GM12865 (cell line): ENCODE measurements around the gene CLTC.
"Not testable (repeated sequence)": the region's sequence is repeated elsewhere in the genome, so short reads cannot be mapped to it uniquely, and the experiment has no call there.

Source experiments
- DNase-seq: peaks from one replicate; pipeline ENCODE4 v3.0.0; 2010; ENCODE audit warnings: low read depth
- H3K4me3 ChIP-seq: 2 replicates; pipeline ENCODE4 v1.5.1; 2011; ENCODE audit warnings: mild to moderate bottlenecking, low read depth, low read length, control low read depth
- TF ChIP-seq, protein P1 (sequence below): IDR thresholded peaks from 2 replicates; pipeline ENCODE4 v1.5.1; 2011; ENCODE audit warnings: low read length, control low read depth, low read depth, inconsistent platforms; ENCODE audit not compliant: insufficient read depth; ENCODE audit errors: missing control alignments

Gene CLTC

GRCh38 chr17:59652119-59652518 lies 32.4 kb downstream of the CLTC start:
- no peak overlapping the region for H3K4me3 ChIP-seq
- TF ChIP-seq, protein P1, sequence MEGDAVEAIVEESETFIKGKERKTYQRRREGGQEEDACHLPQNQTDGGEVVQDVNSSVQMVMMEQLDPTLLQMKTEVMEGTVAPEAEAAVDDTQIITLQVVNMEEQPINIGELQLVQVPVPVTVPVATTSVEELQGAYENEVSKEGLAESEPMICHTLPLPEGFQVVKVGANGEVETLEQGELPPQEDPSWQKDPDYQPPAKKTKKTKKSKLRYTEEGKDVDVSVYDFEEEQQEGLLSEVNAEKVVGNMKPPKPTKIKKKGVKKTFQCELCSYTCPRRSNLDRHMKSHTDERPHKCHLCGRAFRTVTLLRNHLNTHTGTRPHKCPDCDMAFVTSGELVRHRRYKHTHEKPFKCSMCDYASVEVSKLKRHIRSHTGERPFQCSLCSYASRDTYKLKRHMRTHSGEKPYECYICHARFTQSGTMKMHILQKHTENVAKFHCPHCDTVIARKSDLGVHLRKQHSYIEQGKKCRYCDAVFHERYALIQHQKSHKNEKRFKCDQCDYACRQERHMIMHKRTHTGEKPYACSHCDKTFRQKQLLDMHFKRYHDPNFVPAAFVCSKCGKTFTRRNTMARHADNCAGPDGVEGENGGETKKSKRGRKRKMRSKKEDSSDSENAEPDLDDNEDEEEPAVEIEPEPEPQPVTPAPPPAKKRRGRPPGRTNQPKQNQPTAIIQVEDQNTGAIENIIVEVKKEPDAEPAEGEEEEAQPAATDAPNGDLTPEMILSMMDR, result no peak
- no peak for DNase-seq

DNA sequence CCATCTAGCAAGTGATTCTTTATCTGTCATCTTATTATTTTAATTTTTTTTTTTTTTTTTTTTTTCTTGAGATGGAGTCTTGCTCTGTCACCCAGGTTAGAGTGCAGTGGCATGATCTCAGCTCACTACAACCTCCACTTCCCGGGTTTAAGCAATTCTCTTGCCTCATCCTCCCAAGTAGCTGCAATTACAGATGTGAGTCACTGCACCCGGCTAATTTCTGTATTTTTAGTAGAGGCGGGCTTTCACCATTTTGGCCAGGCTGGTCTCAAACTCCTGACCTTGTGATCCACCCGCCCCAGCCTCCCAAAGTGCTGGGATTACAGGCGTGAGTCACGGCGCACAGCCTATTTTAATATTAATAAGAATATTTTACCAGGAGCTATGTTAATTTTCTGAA lies 36.9 kb downstream of the CLTC start:
- not testable (repeated sequence) for DNase-seq, H3K4me3 ChIP-seq

DNA sequence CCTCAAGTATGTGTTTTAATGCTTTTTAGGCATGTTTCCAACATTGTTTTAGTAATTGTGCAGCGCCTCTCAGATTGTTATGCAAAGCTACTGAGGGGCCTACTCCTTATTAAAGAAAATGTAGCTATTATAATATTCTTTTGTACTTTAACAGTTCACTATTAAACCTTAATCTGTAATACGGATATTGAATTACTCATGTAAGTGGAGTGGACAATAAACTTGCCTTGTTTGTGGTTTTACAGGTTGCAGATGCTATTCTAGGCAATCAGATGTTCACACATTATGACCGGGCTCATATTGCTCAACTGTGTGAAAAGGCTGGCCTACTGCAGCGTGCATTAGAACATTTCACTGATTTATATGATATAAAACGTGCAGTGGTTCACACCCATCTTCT lies 46.5 kb downstream of the CLTC start:
- TF ChIP-seq, protein P1, result no peak
- DNase-seq, result no peak
- no peak overlapping the region for H3K4me3 ChIP-seq

DNA sequence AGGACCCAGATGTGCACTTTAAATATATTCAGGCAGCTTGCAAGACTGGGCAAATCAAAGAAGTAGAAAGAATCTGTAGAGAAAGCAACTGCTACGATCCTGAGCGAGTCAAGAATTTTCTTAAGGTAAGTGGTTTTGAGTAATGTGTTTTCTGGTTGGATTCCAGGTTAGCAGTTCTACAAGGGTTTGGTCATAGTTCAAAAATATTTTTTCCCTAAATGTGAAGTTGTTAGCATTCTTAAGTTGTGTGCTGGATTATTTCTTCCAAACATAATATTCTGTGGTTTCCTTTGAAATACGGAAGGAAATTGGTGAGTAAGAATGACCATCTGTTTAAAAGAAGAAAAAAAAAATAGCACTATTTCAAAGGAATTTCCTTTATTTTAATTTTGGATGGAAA lies 49.1 kb downstream of the CLTC start:
- no peak overlapping the region for H3K4me3 ChIP-seq
- TF ChIP-seq, protein P1, result no peak
- DNase-seq, result no peak

- DNase-seq, result no peak
- no peak overlapping the region for H3K4me3 ChIP-seq
- TF ChIP-seq, protein P1, result no peak
Measured at GRCh38 chr17:59669411-59669810, 49.7 kb downstream of the CLTC start.

GRCh38 chr17:59669944-59670343 lies 50.2 kb downstream of the CLTC start:
- TF ChIP-seq, protein P1, result no peak
- no peak overlapping the region for H3K4me3 ChIP-seq
- peak; percentile 24 for DNase-seq

GRCh38 chr17:59671386-59671785 lies 51.7 kb downstream of the CLTC start:
- TF ChIP-seq, protein P1, result no peak
- DNase-seq, result no peak
- H3K4me3 ChIP-seq, result no peak overlapping the region
